Mucosa of rectum (tissue), 2 donors: Measurements from ENCODE around the gene KANTR.
"Not testable (repeated sequence)": the region's sequence is repeated elsewhere in the genome, so short reads cannot be mapped to it uniquely, and the experiment has no call there.

Experiments used
- H3K27ac ChIP-seq, 2 donors: one replicate each; pipeline ENCODE4 v1.7.0; 2013; ENCODE audit warnings: inconsistent platforms in 2 of 2, low read depth in 2 of 2, low read length in 2 of 2
- H3K27me3 ChIP-seq, 2 donors: one replicate each; pipeline ENCODE4 v1.7.0; 2013; ENCODE audit warnings: low read length in 2 of 2; ENCODE audit not compliant: control insufficient read depth in 2 of 2, insufficient read depth in 2 of 2
- H3K36me3 ChIP-seq, 2 donors: one replicate each; pipeline ENCODE4 v1.7.0; 2013; ENCODE audit warnings: low read length in 2 of 2; ENCODE audit not compliant: control insufficient read depth in 2 of 2, insufficient read depth in 2 of 2
- H3K4me1 ChIP-seq, 2 donors: one replicate each; pipeline ENCODE4 v1.7.0; 2013; ENCODE audit warnings: low read length in 2 of 2, mild to moderate bottlenecking in 1 of 2; ENCODE audit not compliant: control insufficient read depth in 2 of 2, insufficient read depth in 2 of 2
- H3K4me3 ChIP-seq, 2 donors: one replicate each; pipeline ENCODE4 v1.7.0; 2013; ENCODE audit warnings: low read length in 2 of 2
- H3K9ac ChIP-seq, 2 donors: one replicate each; pipeline ENCODE4 v1.7.0; 2013; ENCODE audit warnings: low read length in 2 of 2, low read depth in 1 of 2, mild to moderate bottlenecking in 1 of 2
- H3K9me3 ChIP-seq, 2 donors: one replicate each; pipeline ENCODE4 v1.7.0; 2013; ENCODE audit warnings: low read length in 2 of 2; ENCODE audit not compliant: control insufficient read depth in 2 of 2
- donor health status: healthy.
- donor health status: Normal muscosa, but diverticular disease.

Gene KANTR

DNA sequence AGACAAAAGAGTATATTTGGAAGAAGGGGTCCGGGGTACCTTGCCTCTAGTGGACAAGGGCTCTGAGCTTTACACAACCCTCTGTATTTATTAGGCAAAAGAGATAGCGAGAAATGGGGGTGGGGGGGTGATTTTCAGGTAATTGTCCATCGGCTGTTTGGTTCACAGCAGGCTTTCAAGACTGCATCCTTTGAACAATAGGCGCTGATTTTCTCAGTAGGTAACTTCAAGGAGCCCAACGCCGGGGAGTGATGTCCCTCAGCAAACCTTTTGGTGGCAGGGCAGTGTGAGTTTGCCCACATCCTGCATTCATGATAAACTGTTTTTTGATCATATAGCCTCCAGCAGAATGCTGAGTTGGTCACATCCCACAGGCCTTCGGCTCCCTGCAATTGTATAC lies 69.5 kb downstream of the KANTR start:
- no peaks in the 10 kb centered on the region for H3K9me3 ChIP-seq
- H3K36me3 ChIP-seq: peaks cover 0 to 3% of the 10 kb centered on the region in 2 donors
- no peak overlapping the region for H3K27ac ChIP-seq

DNA sequence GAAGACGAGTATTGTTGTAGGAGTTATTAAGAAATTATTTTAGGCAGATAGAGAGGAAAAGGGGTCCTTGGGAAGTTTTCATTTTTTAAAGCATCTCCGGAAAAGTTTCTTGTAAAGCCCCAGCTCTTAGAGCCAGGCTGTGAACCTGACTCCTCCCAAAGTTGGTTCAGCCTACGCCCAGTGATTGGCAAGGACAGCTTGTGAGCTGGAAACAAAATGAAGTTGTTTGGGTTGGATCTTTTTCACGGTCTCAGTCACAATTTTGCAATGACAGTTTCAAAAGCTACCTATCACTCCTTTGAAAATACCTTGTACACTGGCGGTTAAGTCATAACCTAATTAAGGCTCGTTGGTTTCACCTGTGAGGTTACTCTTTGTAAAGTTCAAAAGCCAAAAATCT lies 70.6 kb downstream of the KANTR start:
- not testable (repeated sequence) for H3K9ac ChIP-seq, H3K27me3 ChIP-seq, H3K27ac ChIP-seq

More for the DNA sequence above, 69.5 kb downstream of the KANTR start:
- no peak overlapping the region for H3K9ac ChIP-seq
- peaks cover 0 to 2% of the 10 kb centered on the region in 2 donors for H3K27me3 ChIP-seq
- H3K4me3 ChIP-seq: no peak overlapping the region
- H3K4me1 ChIP-seq: no peaks in the 10 kb centered on the region

DNA sequence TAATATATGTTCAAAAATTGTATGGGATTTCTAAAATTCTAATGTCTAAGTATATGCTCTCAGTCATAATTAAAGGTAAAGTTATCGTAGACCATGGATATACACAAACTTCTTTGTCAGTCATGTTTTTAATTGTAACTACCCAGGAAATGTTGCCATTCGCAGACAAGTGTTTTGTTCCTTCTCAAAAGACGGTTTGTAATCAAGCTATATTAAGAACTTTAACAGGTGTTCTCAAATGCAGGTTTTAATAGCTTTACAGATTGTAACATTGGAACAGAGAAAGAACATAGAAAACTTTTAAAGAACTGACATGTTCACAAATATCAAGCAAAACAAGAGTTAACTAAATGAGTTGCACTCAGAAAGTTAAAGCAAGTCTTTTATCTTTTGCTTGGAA lies 72.2 kb downstream of the KANTR start:
- no peak overlapping the region for H3K4me3 ChIP-seq
- no peaks in the 10 kb centered on the region for H3K27me3 ChIP-seq
- H3K9ac ChIP-seq: no peak overlapping the region
- no peaks in the 10 kb centered on the region for H3K4me1 ChIP-seq
- H3K36me3 ChIP-seq: no peaks in the 10 kb centered on the region
- H3K9me3 ChIP-seq: no peaks in the 10 kb centered on the region
- no peak overlapping the region for H3K27ac ChIP-seq

More for the DNA sequence above, 70.6 kb downstream of the KANTR start:
- not testable (repeated sequence) for H3K4me1 ChIP-seq, H3K36me3 ChIP-seq, H3K9me3 ChIP-seq, H3K4me3 ChIP-seq

GRCh38 chrX:53171356-53171755 lies 77.4 kb downstream of the KANTR start:
- no peaks in the 10 kb centered on the region for H3K9me3 ChIP-seq
- H3K36me3 ChIP-seq: no peaks in the 10 kb centered on the region
- no peaks in the 10 kb centered on the region for H3K27me3 ChIP-seq
- no peaks in the 10 kb centered on the region for H3K4me1 ChIP-seq
- H3K27ac ChIP-seq: no peak overlapping the region
- H3K9ac ChIP-seq: no peak overlapping the region
- H3K4me3 ChIP-seq: no peak overlapping the region
